Prostate gland (tissue), 2 donors: ENCODE results near the gene FAAP20.

Experiments
- CTCF ChIP-seq, 4 experiments: fragments of 200-600 bp in 2 of 4; fragments of 450-650 bp in 2 of 4; sonication (generic) in 2 of 4; IDR thresholded peaks; 1 replicate in 3 of 4; 2 replicates in 1 of 4; pipeline ENCODE4 v1.5.1; 2016 to 2019; ENCODE audit warnings: antibody characterized with exemption in 4 of 4, mild to moderate bottlenecking in 2 of 4, moderate library complexity in 2 of 4
- POLR2AphosphoS5 ChIP-seq: sonication (generic); formaldehyde crosslinking; IDR thresholded peaks from one replicate; pipeline ENCODE4 v1.6.1; 2017; ENCODE audit warnings: antibody characterized with exemption

GRCh38 chr1:2181752-2182151 lies 12.8 kb downstream of the FAAP20 start:
- TF ChIP-seq CTCF (IDR thresholded peaks at IDR 0.05), result no peak
- TF ChIP-seq POLR2AphosphoS5, result no peak
